Measurements from ENCODE around the gene RNU2-1.
"Not testable (repeated sequence)": the region's sequence is repeated elsewhere in the genome, so short reads cannot be mapped to it uniquely, and the experiment has no call there.

DNA sequence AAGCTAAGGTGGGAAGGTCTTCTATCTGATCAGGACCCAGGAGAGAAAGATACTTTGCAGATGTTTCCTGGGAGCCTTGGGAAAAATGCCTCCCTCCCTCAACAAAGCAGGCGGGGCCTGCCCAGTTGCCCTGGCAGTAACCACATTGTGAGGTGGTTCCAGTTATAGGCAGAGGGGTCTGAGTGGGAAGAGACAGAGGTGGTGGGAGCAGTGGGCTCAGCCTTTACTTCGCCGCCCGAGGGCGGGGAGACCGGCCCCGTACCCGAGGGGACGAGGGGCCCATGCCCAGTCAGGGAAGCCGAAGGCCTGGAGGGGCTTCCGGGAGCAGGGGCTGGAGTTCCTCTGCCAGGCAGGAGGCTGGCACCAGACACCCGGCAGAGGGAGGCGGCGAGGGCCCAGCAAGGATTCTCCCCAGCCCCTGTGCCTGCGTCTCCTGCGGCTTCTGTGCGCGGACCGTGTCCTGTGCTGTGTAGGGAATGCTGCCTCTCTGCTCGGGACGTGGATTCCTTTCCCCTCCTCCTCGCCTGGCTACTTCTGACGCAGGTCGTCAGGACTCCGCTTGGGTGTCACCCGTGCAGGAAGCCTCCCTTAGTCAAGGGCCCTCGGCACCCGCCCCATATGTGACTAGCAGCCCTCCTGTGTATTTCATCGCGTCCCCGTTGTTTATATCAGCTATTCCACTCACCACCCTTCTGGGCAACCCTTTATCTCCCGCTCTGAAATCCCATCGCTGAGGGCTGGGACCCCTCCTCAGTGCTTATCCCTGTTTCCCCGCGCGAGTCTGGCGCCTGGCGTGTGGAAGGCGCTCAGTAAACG, 2.4 kb downstream of the RNU2-1 start:
- TF ChIP-seq SP1 (IDR thresholded peaks at IDR 0.05); SP1 (CRISPR knock-in tag; IDR thresholded peaks at IDR 0.05); ZNF225 (CRISPR knock-in tag; IDR thresholded peaks at IDR 0.05): not testable (repeated sequence)
